ENCODE data around the gene GPR15LG. TPM values are rescaled to one million over a fixed set of nuclear protein-coding genes. Genes with fewer than 3 reads are reported as not detected.

The GPR15LG gene
- total RNA-seq, 1 donor from 2014 or later, result 0.70 TPM

DNA sequence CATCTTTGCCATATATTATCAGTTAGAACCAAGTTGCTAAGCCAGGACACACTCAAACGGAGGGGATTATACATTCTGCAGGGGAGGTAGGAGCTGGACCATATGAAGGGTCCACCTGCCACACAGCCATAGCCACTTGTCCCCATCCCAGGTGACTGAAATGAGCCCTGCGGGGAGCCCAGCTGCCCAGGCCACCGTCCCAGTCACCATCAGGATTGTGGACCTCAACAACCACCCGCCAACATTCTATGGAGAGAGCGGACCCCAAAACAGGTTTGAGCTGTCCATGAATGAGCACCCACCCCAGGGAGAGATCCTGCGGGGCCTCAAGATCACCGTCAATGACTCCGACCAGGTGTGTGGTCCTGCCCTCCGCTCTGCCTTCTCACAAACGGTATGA is 34.4 kb downstream of the GPR15LG start:
- no peaks in the 10 kb centered on the region for H3K4me1 Mint-ChIP-seq (ENCODE audit: unreplicated experiment)
- H3K27ac Mint-ChIP-seq, result no peak overlapping the region
- H3K9me3 Mint-ChIP-seq, result no peaks in the 10 kb centered on the region
- H3K27me3 Mint-ChIP-seq, result peaks cover 51% of the 10 kb centered on the region
- DNase-seq (ENCODE audit: extremely low spot score, unreplicated experiment), result no peak
- H3K4me3 Mint-ChIP-seq, result no peak overlapping the region
- H3K36me3 Mint-ChIP-seq, result no peaks in the 10 kb centered on the region
- TF ChIP-seq, protein P1, sequence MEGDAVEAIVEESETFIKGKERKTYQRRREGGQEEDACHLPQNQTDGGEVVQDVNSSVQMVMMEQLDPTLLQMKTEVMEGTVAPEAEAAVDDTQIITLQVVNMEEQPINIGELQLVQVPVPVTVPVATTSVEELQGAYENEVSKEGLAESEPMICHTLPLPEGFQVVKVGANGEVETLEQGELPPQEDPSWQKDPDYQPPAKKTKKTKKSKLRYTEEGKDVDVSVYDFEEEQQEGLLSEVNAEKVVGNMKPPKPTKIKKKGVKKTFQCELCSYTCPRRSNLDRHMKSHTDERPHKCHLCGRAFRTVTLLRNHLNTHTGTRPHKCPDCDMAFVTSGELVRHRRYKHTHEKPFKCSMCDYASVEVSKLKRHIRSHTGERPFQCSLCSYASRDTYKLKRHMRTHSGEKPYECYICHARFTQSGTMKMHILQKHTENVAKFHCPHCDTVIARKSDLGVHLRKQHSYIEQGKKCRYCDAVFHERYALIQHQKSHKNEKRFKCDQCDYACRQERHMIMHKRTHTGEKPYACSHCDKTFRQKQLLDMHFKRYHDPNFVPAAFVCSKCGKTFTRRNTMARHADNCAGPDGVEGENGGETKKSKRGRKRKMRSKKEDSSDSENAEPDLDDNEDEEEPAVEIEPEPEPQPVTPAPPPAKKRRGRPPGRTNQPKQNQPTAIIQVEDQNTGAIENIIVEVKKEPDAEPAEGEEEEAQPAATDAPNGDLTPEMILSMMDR (conservative IDR thresholded peaks at IDR 0.05), result no peak

DNA sequence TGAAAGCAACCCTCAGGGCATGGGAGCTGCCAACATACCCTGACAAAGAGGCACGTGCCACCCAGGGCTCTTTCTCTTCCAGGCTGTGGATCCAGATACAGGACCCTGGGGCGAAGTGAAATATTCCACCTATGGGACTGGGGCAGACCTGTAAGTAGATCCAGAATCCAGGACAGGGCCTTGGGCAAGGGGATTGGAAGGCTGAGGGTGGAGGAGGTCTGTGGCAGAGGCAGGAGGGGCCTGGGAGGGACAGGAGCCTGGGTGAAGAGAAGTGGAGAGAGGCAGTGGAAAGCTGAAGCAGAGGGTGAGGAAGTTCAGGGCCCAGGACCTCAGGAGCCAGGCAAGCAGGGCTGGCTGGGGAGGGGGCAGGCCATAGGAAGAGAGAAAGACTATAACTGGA is 38.0 kb downstream of the GPR15LG start:
- H3K27me3 Mint-ChIP-seq, result peaks cover 39% of the 10 kb centered on the region
- no peak overlapping the region for H3K4me3 Mint-ChIP-seq
- TF ChIP-seq, protein P1 (conservative IDR thresholded peaks at IDR 0.05), result no peak
- H3K4me1 Mint-ChIP-seq (ENCODE audit: unreplicated experiment), result no peaks in the 10 kb centered on the region
- no peak overlapping the region for H3K27ac Mint-ChIP-seq
- no peaks in the 10 kb centered on the region for H3K36me3 Mint-ChIP-seq
- no peak for DNase-seq (ENCODE audit: extremely low spot score, unreplicated experiment)
- H3K9me3 Mint-ChIP-seq, result no peaks in the 10 kb centered on the region

DNA sequence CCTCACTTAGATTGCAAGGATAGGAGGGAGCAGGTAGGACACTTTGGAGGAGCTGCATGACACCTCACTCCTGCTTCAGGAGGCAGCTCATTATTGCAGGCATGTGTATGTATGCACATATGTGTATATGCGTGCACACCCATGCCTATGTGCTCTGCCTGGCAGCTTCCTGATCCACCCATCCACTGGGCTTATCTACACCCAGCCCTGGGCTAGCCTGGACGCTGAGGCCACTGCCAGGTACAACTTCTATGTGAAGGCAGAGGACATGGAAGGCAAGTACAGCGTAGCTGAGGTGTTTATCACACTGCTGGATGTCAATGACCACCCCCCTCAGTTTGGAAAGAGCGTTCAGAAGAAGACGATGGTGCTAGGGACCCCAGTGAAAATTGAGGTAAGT is 38.4 kb downstream of the GPR15LG start:
- no peaks in the 10 kb centered on the region for H3K4me1 Mint-ChIP-seq (ENCODE audit: unreplicated experiment)
- peaks cover 35% of the 10 kb centered on the region for H3K27me3 Mint-ChIP-seq
- TF ChIP-seq, protein P1 (conservative IDR thresholded peaks at IDR 0.05), result no peak
- no peak overlapping the region for H3K4me3 Mint-ChIP-seq
- DNase-seq (ENCODE audit: extremely low spot score, unreplicated experiment), result no peak
- no peaks in the 10 kb centered on the region for H3K36me3 Mint-ChIP-seq
- no peak overlapping the region for H3K27ac Mint-ChIP-seq
- H3K9me3 Mint-ChIP-seq, result no peaks in the 10 kb centered on the region

DNA sequence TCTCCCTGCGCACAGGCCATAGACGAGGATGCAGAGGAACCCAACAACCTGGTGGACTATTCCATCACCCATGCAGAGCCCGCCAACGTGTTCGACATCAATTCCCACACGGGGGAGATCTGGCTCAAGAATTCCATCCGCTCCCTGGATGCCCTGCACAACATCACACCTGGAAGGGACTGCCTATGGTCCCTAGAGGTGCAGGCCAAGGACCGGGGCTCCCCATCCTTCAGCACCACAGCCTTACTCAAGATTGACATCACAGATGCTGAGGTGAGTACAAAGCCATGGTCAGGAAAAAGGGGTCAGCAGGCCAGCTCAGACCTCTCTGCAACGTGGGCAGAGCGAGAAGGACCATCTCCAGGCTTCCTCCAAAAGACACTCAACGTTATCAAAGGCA is 39.5 kb downstream of the GPR15LG start:
- H3K4me3 Mint-ChIP-seq, result no peak overlapping the region
- DNase-seq (ENCODE audit: extremely low spot score, unreplicated experiment), result no peak
- H3K27ac Mint-ChIP-seq, result no peak overlapping the region
- no peaks in the 10 kb centered on the region for H3K9me3 Mint-ChIP-seq
- no peaks in the 10 kb centered on the region for H3K4me1 Mint-ChIP-seq (ENCODE audit: unreplicated experiment)
- TF ChIP-seq, protein P1 (conservative IDR thresholded peaks at IDR 0.05), result no peak
- H3K36me3 Mint-ChIP-seq, result no peaks in the 10 kb centered on the region
- peaks cover 27% of the 10 kb centered on the region for H3K27me3 Mint-ChIP-seq

DNA sequence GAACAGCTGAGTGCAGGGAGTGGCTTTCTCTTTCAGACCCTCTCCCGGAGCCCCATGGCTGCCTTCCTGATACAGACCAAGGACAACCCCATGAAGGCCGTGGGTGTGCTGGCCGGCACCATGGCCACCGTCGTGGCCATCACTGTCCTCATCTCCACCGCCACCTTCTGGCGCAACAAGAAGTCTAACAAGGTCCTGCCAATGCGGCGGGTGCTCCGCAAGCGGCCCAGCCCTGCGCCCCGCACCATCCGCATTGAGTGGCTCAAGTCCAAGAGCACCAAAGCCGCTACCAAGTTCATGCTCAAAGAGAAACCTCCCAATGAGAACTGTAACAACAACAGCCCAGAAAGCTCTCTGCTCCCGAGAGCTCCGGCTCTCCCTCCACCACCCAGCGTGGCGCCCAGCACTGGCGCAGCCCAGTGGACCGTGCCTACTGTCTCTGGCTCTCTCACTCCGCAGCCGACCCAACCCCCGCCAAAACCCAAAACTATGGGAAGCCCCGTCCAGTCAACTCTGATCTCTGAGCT is 40.5 kb downstream of the GPR15LG start:
- no peak for DNase-seq (ENCODE audit: extremely low spot score, unreplicated experiment)
- no peaks in the 10 kb centered on the region for H3K9me3 Mint-ChIP-seq
- H3K27me3 Mint-ChIP-seq, result peaks cover 18% of the 10 kb centered on the region

More for the DNA sequence above, 40.5 kb downstream of the GPR15LG start:
- Mint-ChIP-seq H3K4me3 (no peak overlapping the region), H3K4me1 (ENCODE audit: unreplicated experiment) (no peaks in the 10 kb centered on the region), H3K27ac (no peak overlapping the region), H3K36me3 (no peaks in the 10 kb centered on the region)
- TF ChIP-seq, protein P1 (conservative IDR thresholded peaks at IDR 0.05), result no peak
